Neutrophil (primary cell): ENCODE data around the gene SMAD3.

Source experiments
- H3K27ac ChIP-seq: fragments of 200-600 bp; sonication (generic); 2 replicates; pipeline ENCODE4 v1.5.1; 2016; ENCODE audit warnings: mild to moderate bottlenecking, moderate library complexity
- H3K27me3 ChIP-seq: fragments of 200-600 bp; sonication (generic); 2 replicates; pipeline ENCODE4 v1.6.0; 2016; ENCODE audit warnings: mild to moderate bottlenecking
- H3K36me3 ChIP-seq: fragments of 200-600 bp; sonication (generic); 2 replicates; pipeline ENCODE4 v1.5.1; 2017
- H3K4me1 ChIP-seq, 2 experiments: fragments of 200-600 bp in 1 of 2; sonication (generic) in 1 of 2; 1 replicate in 1 of 2; 2 replicates in 1 of 2; pipeline versions ENCODE4 v1.5.1 to v1.6.1; 2013 to 2016; ENCODE audit warnings: low read depth in 1 of 2, low read length in 1 of 2, mild to moderate bottlenecking in 1 of 2, moderate library complexity in 1 of 2; ENCODE audit not compliant: control insufficient read depth in 1 of 2, insufficient read depth in 1 of 2
- H3K4me3 ChIP-seq, 2 experiments: fragments of 200-600 bp in 1 of 2; sonication (generic) in 1 of 2; 1 replicate in 1 of 2; 2 replicates in 1 of 2; pipeline ENCODE4 v1.5.1; 2013 to 2016; ENCODE audit warnings: low read depth in 1 of 2, low read length in 1 of 2, mild to moderate bottlenecking in 1 of 2, moderate library complexity in 1 of 2
- H3K9me3 ChIP-seq: fragments of 200-600 bp; sonication (generic); 2 replicates; pipeline ENCODE4 v1.5.1; 2016
- CTCF ChIP-seq: fragments of 200-600 bp; sonication (generic); IDR thresholded peaks from 2 replicates; pipeline ENCODE4 v1.5.1; 2016; ENCODE audit warnings: antibody characterized with exemption

The SMAD3 gene

GRCh38 chr15:67049351-67050044, 15.9 kb upstream of the SMAD3 start:
- no peaks in the 10 kb centered on the region for H3K9me3 ChIP-seq
- no peaks in the 10 kb centered on the region for H3K27me3 ChIP-seq
- no peak overlapping the region for H3K4me3 ChIP-seq
- no peak for TF ChIP-seq CTCF
- H3K4me1 ChIP-seq = peaks cover 12 to 13% of the 10 kb centered on the region in 2 experiments
- no peaks in the 10 kb centered on the region for H3K36me3 ChIP-seq
- H3K27ac ChIP-seq = no peak overlapping the region

- peaks cover 12 to 13% of the 10 kb centered on the region in 2 experiments for H3K4me1 ChIP-seq
- no peaks in the 10 kb centered on the region for H3K36me3 ChIP-seq
- H3K9me3 ChIP-seq = no peaks in the 10 kb centered on the region
- no peaks in the 10 kb centered on the region for H3K27me3 ChIP-seq
- no peak overlapping the region for H3K27ac ChIP-seq
- H3K4me3 ChIP-seq = no peak overlapping the region
- no peak for TF ChIP-seq CTCF
These were observed 15.3 kb upstream of the SMAD3 start for GRCh38 chr15:67050062-67050461.

- H3K27ac ChIP-seq = no peak overlapping the region
- no peak overlapping the region for H3K4me3 ChIP-seq
- no peaks in the 10 kb centered on the region for H3K36me3 ChIP-seq
- TF ChIP-seq CTCF = no peak
- no peaks in the 10 kb centered on the region for H3K27me3 ChIP-seq
- H3K9me3 ChIP-seq = no peaks in the 10 kb centered on the region
- peaks cover 12 to 13% of the 10 kb centered on the region in 2 experiments for H3K4me1 ChIP-seq
These were observed 14.8 kb upstream of the SMAD3 start for GRCh38 chr15:67050522-67051087.

- no peaks in the 10 kb centered on the region for H3K27me3 ChIP-seq
- H3K4me3 ChIP-seq = no peak overlapping the region
- no peak overlapping the region for H3K27ac ChIP-seq
- no peak for TF ChIP-seq CTCF
- no peaks in the 10 kb centered on the region for H3K36me3 ChIP-seq
- peaks cover 12 to 13% of the 10 kb centered on the region in 2 experiments for H3K4me1 ChIP-seq
- H3K9me3 ChIP-seq = no peaks in the 10 kb centered on the region
These were observed 14.0 kb upstream of the SMAD3 start for GRCh38 chr15:67051088-67052045.

GRCh38 chr15:67054676-67055075, 10.7 kb upstream of the SMAD3 start:
- Histone ChIP-seq H3K36me3 (no peaks in the 10 kb centered on the region), H3K4me3 (no peak overlapping the region), H3K9me3 (no peaks in the 10 kb centered on the region), H3K4me1 (peaks cover 2 to 4% of the 10 kb centered on the region in 2 experiments), H3K27ac (no peak overlapping the region), H3K27me3 (no peaks in the 10 kb centered on the region)
- TF ChIP-seq CTCF = no peak
